IMR-90 (cell line): ENCODE data around the gene PITRM1. TPM values are rescaled to one million over a fixed set of nuclear protein-coding genes. Genes with fewer than 3 reads are reported as not detected.

Experiments used
- ATAC-seq: fragments of 200-7000 bp; cut with Tn5 transposase; 2 replicates; pipeline ENCODE4 v1.9.1; 2020; ENCODE audit warnings: low read depth, mild to moderate bottlenecking, moderate library complexity
- BruUV-seq: library from RNA; stranded (reverse); fragments of 400-500 nt; replicated peaks from 2 replicates; lab custom pipeline; 2021; lab: Mats Ljungman, UMichigan
- CTCF ChIA-PET: fragments of 300-600 bp; formaldehyde crosslinking; extraction: SDS; loops from one replicate; lab custom pipeline; 2021; ENCODE audit warnings: antibody characterized with exemption; lab: Yijun Ruan, JAX
- POLR2A ChIA-PET: fragments of 300-600 bp; sonication (Branson Sonifier 250); formaldehyde crosslinking; loops from one replicate; lab custom pipeline; 2022; ENCODE audit warnings: antibody characterized with exemption; ENCODE audit not compliant: unreplicated experiment; lab: Charles Lee
- DNase-seq: peaks from one replicate; pipeline ENCODE4 v3.0.0; 2013
- H2AFZ ChIP-seq: replicated peaks from 2 replicates; pipeline ENCODE3; 2013; ENCODE audit warnings: low read length, mild to moderate bottlenecking; ENCODE audit not compliant: poor library complexity
- H2AK5ac ChIP-seq: 2 replicates; pipeline ENCODE4 v1.6.1; 2013; ENCODE audit warnings: low read depth, low read length, inconsistent platforms
- H2AK9ac ChIP-seq: replicated peaks from 2 replicates; pipeline ENCODE3; 2013; ENCODE audit warnings: mild to moderate bottlenecking, low read depth, low read length, moderate library complexity; ENCODE audit not compliant: poor library complexity
- H2BK120ac ChIP-seq: 2 replicates; pipeline ENCODE4 v1.6.1; 2013; ENCODE audit warnings: low read depth, low read length, inconsistent platforms
- H2BK15ac ChIP-seq: 3 replicates; pipeline ENCODE4 v1.6.1; 2013; ENCODE audit warnings: low read depth, low read length, inconsistent platforms
- H2BK20ac ChIP-seq: 2 replicates; pipeline ENCODE4 v1.6.1; 2013; ENCODE audit warnings: low read depth, mild to moderate bottlenecking, inconsistent platforms, low read length, moderate library complexity
- H2BK5ac ChIP-seq: 2 replicates; pipeline ENCODE4 v1.6.1; 2013; ENCODE audit warnings: mild to moderate bottlenecking, low read depth, low read length, inconsistent platforms; ENCODE audit not compliant: poor library complexity, severe bottlenecking
- H3K14ac ChIP-seq: replicated peaks from 2 replicates; pipeline ENCODE4 v1.6.1; 2013; ENCODE audit warnings: low read depth, low read length, inconsistent platforms
- H3K18ac ChIP-seq: 2 replicates; pipeline ENCODE4 v1.6.1; 2013; ENCODE audit warnings: low read depth, low read length, control low read depth
- H3K23ac ChIP-seq: 2 replicates; pipeline ENCODE4 v1.6.1; 2013; ENCODE audit warnings: low read depth, low read length, inconsistent platforms
- H3K27ac ChIP-seq: 2 replicates; pipeline ENCODE4 v1.5.1; 2013; ENCODE audit warnings: mild to moderate bottlenecking, control low read depth, low read length; ENCODE audit not compliant: insufficient read depth
- H3K27me3 ChIP-seq: 2 replicates; pipeline ENCODE4 v1.6.1; 2013; ENCODE audit warnings: low read length; ENCODE audit not compliant: control insufficient read depth, insufficient read depth
- H3K36me3 ChIP-seq: 2 replicates; pipeline ENCODE4 v1.6.1; 2013; ENCODE audit warnings: low read length, mixed read lengths; ENCODE audit not compliant: control insufficient read depth, insufficient read depth
- H3K4ac ChIP-seq: 2 replicates; pipeline ENCODE4 v1.6.1; 2013; ENCODE audit warnings: low read depth, low read length, inconsistent platforms
- H3K4me1 ChIP-seq: 2 replicates; pipeline ENCODE4 v1.6.1; 2013; ENCODE audit warnings: low read length, mixed read lengths; ENCODE audit not compliant: control insufficient read depth, insufficient read depth
- H3K4me2 ChIP-seq: 2 replicates; pipeline ENCODE4 v1.6.1; 2013; ENCODE audit warnings: low read depth, mild to moderate bottlenecking, control low read depth, low read length, moderate library complexity
- H3K4me3 ChIP-seq: 2 replicates; pipeline ENCODE4 v1.5.1; 2013; ENCODE audit warnings: low read depth, mild to moderate bottlenecking, control low read depth, low read length, moderate library complexity; ENCODE audit not compliant: insufficient read depth
- H3K56ac ChIP-seq: 2 replicates; pipeline ENCODE4 v1.6.1; 2013; ENCODE audit warnings: low read length, inconsistent platforms; ENCODE audit not compliant: insufficient read depth; ENCODE audit errors: extremely low read depth
- H3K79me1 ChIP-seq, 2 experiments: 2 replicates each; pipeline ENCODE4 v1.6.1; 2013; ENCODE audit warnings: low read length in 2 of 2, inconsistent platforms in 1 of 2, low read depth in 1 of 2
- H3K9ac ChIP-seq: 2 replicates; pipeline ENCODE4 v1.6.1; 2013; ENCODE audit warnings: low read depth, low read length, control low read depth
- H3K9me1 ChIP-seq: 2 replicates; pipeline ENCODE4 v1.6.1; 2013; ENCODE audit warnings: low read length, inconsistent platforms; ENCODE audit not compliant: insufficient read depth
- H3K9me3 ChIP-seq: 2 replicates; pipeline ENCODE4 v1.6.1; 2013; ENCODE audit warnings: low read length; ENCODE audit not compliant: control insufficient read depth, insufficient read depth
- H4K20me1 ChIP-seq: 2 replicates; pipeline ENCODE4 v1.6.1; 2013; ENCODE audit warnings: low read length, inconsistent platforms; ENCODE audit not compliant: insufficient read depth
- H4K5ac ChIP-seq: 2 replicates; pipeline ENCODE4 v1.6.1; 2013; ENCODE audit warnings: mild to moderate bottlenecking, low read depth, low read length, control low read depth
- H4K8ac ChIP-seq, 2 experiments: 2 replicates each; pipeline ENCODE4 v1.6.1; 2013; ENCODE audit warnings: low read depth in 2 of 2, low read length in 2 of 2, control low read depth in 1 of 2, inconsistent platforms in 1 of 2
- H4K91ac ChIP-seq: 2 replicates; pipeline ENCODE4 v1.6.1; 2013; ENCODE audit warnings: low read depth, low read length, inconsistent platforms; ENCODE audit not compliant: insufficient read depth
- BHLHE40 ChIP-seq: fragments of 150-350 bp; IDR thresholded peaks from 2 replicates; pipeline ENCODE4 v1.6.1; 2016; ENCODE audit warnings: mild to moderate bottlenecking, low read depth, low read length
- CEBPB ChIP-seq: IDR thresholded peaks from 2 replicates; pipeline ENCODE4 v1.6.1; 2012; ENCODE audit warnings: low read depth, low read length, improper control_type of control experiment
- CHD1 ChIP-seq: IDR thresholded peaks from 2 replicates; pipeline ENCODE4 v1.6.1; 2012; ENCODE audit warnings: low read depth, low read length, improper control_type of control experiment
- FOS ChIP-seq: fragments of 150-350 bp; IDR thresholded peaks from 2 replicates; pipeline ENCODE4 v1.6.1; 2016; ENCODE audit warnings: low read depth, low read length
- MAFK ChIP-seq: IDR thresholded peaks from 2 replicates; pipeline ENCODE4 v1.6.1; 2012; ENCODE audit warnings: low read depth, low read length, improper control_type of control experiment
- MAZ ChIP-seq: IDR thresholded peaks from 2 replicates; pipeline ENCODE4 v1.6.1; 2012; ENCODE audit warnings: low read depth, mild to moderate bottlenecking, low read length, improper control_type of control experiment, moderate library complexity, borderline replicate concordance
- MXI1 ChIP-seq: IDR thresholded peaks from 2 replicates; pipeline ENCODE4 v1.6.1; 2012; ENCODE audit warnings: low read depth, mild to moderate bottlenecking, low read length, moderate library complexity, borderline replicate concordance
- NFE2L2 ChIP-seq: fragments of 150-350 bp; IDR thresholded peaks from 2 replicates; pipeline ENCODE4 v1.6.1; 2016; ENCODE audit warnings: low read depth, mild to moderate bottlenecking, low read length
- POLR2A ChIP-seq: IDR thresholded peaks from 2 replicates; pipeline ENCODE4 v1.6.1; 2012; ENCODE audit warnings: mild to moderate bottlenecking, low read depth, low read length
- RAD21 ChIP-seq: IDR thresholded peaks from 2 replicates; pipeline ENCODE4 v1.6.1; 2012; ENCODE audit warnings: low read length, improper control_type of control experiment
- RCOR1 ChIP-seq: IDR thresholded peaks from 2 replicates; pipeline ENCODE4 v1.6.1; 2012; ENCODE audit warnings: mild to moderate bottlenecking, low read length, improper control_type of control experiment; ENCODE audit not compliant: insufficient replicate concordance
- RFX5 ChIP-seq: IDR thresholded peaks from 2 replicates; pipeline ENCODE4 v1.8.0; 2012; ENCODE audit warnings: low read depth, mild to moderate bottlenecking, low read length, moderate library complexity
- SMC3 ChIP-seq: fragments of 150-350 bp; IDR thresholded peaks from 2 replicates; pipeline ENCODE4 v1.6.1; 2016; ENCODE audit warnings: low read depth, mild to moderate bottlenecking, antibody characterized with exemption, low read length, moderate library complexity
- WGBS, 2 experiments: methylation state at CpG; one replicate each; pipeline versions ENCODE4 v1.1.5 to v1.1.7; 2013; ENCODE audit warnings: missing lambda C conversion rate in 2 of 2; ENCODE audit not compliant: insufficient read length in 1 of 2; ENCODE audit errors: extremely low coverage in 2 of 2; 5-methylcytosine and 5-hydroxymethylcytosine counted together
- dilution Hi-C: fragments of 300-500 bp; cut with HindIII; formaldehyde crosslinking; loops from one replicate; pipeline ENCODE4 v1.14.3; 2018; ENCODE audit warnings: low sequenced_read_pairs; ENCODE audit not compliant: unreplicated experiment
- in situ Hi-C: fragments of 300-500 bp; cut with MboI; formaldehyde crosslinking; loops from 3 replicates; pipeline ENCODE4 v1.14.3; 2019; ENCODE audit warnings: low sequenced_read_pairs, inconsistent platforms, mixed read lengths
- intact Hi-C: fragments of 100-400 bp; cut with micrococcal nuclease; formaldehyde crosslinking; loops from 2 replicates; pipeline ENCODE4 v1.10.0; 2022
- polyA plus RNA-seq, 3 experiments: library from polyadenylated mRNA; depleted of rRNA; stranded (reverse); fragments of >200 nt; gene quantifications; 2 replicates each; pipeline ENCODE4 v1.2.3, GENCODE V29; 2012; ENCODE audit warnings: low replicate concordance in 1 of 3
- total RNA-seq: library from RNA; depleted of rRNA; stranded (reverse); fragments of >200 nt; gene quantifications from 2 replicates; pipeline ENCODE4 v1.2.3, GENCODE V29; 2012
- TF ChIP-seq, protein P1 (sequence below): fragments of 150-350 bp; IDR thresholded peaks from 2 replicates; pipeline ENCODE4 v1.6.1; 2016; ENCODE audit warnings: low read depth, mild to moderate bottlenecking, low read length, moderate library complexity, borderline replicate concordance
- TF ChIP-seq, protein P2 (sequence below): conservative IDR thresholded peaks from 2 replicates; pipeline ENCODE4 v1.5.1; 2012; ENCODE audit warnings: mild to moderate bottlenecking, low read depth, low read length, improper control_type of control experiment
- TF ChIP-seq, protein P3 (sequence below): fragments of 150-350 bp; IDR thresholded peaks from 2 replicates; pipeline ENCODE4 v1.6.1; 2017; ENCODE audit warnings: mild to moderate bottlenecking, antibody characterized with exemption, low read length, low read depth

PITRM1 gene
- total and polyA plus RNA-seq, 2 of the 4 experiments (the other 2 are of a cell fraction), result 97.1 to 124 TPM

DNA sequence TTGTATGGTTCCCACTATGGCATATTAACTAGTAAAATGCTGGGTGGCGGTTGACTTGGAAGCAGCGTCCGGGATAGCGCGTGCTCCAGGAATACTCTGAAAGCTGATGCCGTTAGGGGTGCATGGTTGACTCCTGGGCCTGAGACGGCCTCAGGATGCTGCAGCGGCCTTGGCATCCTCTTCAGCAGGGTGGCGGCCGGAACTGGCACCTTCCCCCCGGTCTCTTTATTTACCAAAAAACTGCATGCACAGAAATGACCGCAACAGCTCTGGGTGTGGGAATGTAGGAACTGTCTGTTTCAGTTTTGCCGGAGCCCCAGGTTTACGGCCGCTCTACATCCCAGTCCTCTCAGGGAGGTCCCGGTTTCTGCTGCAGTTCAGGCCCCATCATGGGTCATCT, 76.4 kb downstream of the PITRM1 start:
- peak overlapping the region; percentile 85 for H4K5ac ChIP-seq
- peaks cover 35% of the 10 kb centered on the region for H3K36me3 ChIP-seq
- in situ Hi-C loops (no loop called here), intact Hi-C loops (no loop called here), dilution Hi-C loops (no loop called here)
- H3K4ac ChIP-seq, result peak overlapping the region; percentile 97
- peak overlapping the region; percentile 98 for H2BK5ac ChIP-seq
- H3K56ac ChIP-seq, result peak overlapping the region; percentile 75
- peak overlapping the region; percentile 91 for H2BK20ac ChIP-seq
- peaks cover 49% of the 10 kb centered on the region for H3K4me1 ChIP-seq
- H3K9me3 ChIP-seq, result no peaks in the 10 kb centered on the region
- peaks cover 42 to 79% of the 10 kb centered on the region in 2 experiments for H3K79me1 ChIP-seq
- peak overlapping the region; percentile 97 for H2BK120ac ChIP-seq
- H3K4me2 ChIP-seq, result peak overlapping the region; percentile 55
- DNase-seq (no peak), ATAC-seq (no peak)
- CTCF ChIA-PET, result no interaction called here
- H4K20me1 ChIP-seq, result peaks cover 26% of the 10 kb centered on the region
- peak overlapping the region; percentile 54 for H2AFZ ChIP-seq
- H3K9me1 ChIP-seq, result peaks cover 43% of the 10 kb centered on the region
- H3K9ac ChIP-seq, result peak overlapping the region; percentile 61; the same call in 1 of the 2 replicates
- no TSS peak for BruUV-seq
- no peaks in the 10 kb centered on the region for H3K27me3 ChIP-seq
- H4K91ac ChIP-seq, result peak overlapping the region; percentile 98
- peak overlapping the region; percentile 73; the same call in 2 of the 3 replicates for H2BK15ac ChIP-seq
- no peak overlapping the region for H3K4me3 ChIP-seq
- H3K27ac ChIP-seq, result peak overlapping the region; percentile 98
- H2AK5ac ChIP-seq, result peak overlapping the region; percentile 93
- H2AK9ac ChIP-seq, result peak overlapping the region; percentile 77
- peak overlapping the region; percentile 93 for H3K14ac ChIP-seq
- TF ChIP-seq POLR2A (no peak), RCOR1 (no peak), FOS (no peak), RFX5 (no peak), MAFK (no peak), MAZ (no peak), MXI1 (no peak), SMC3 (no peak), CHD1 (no peak), CEBPB (no peak), NFE2L2 (no peak), RAD21 (no peak), BHLHE40 (no peak)
- TF ChIP-seq, protein P1, sequence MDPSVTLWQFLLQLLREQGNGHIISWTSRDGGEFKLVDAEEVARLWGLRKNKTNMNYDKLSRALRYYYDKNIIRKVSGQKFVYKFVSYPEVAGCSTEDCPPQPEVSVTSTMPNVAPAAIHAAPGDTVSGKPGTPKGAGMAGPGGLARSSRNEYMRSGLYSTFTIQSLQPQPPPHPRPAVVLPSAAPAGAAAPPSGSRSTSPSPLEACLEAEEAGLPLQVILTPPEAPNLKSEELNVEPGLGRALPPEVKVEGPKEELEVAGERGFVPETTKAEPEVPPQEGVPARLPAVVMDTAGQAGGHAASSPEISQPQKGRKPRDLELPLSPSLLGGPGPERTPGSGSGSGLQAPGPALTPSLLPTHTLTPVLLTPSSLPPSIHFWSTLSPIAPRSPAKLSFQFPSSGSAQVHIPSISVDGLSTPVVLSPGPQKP, result no peak
- TF ChIP-seq, protein P2, sequence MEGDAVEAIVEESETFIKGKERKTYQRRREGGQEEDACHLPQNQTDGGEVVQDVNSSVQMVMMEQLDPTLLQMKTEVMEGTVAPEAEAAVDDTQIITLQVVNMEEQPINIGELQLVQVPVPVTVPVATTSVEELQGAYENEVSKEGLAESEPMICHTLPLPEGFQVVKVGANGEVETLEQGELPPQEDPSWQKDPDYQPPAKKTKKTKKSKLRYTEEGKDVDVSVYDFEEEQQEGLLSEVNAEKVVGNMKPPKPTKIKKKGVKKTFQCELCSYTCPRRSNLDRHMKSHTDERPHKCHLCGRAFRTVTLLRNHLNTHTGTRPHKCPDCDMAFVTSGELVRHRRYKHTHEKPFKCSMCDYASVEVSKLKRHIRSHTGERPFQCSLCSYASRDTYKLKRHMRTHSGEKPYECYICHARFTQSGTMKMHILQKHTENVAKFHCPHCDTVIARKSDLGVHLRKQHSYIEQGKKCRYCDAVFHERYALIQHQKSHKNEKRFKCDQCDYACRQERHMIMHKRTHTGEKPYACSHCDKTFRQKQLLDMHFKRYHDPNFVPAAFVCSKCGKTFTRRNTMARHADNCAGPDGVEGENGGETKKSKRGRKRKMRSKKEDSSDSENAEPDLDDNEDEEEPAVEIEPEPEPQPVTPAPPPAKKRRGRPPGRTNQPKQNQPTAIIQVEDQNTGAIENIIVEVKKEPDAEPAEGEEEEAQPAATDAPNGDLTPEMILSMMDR, result no peak
- TF ChIP-seq, protein P3, sequence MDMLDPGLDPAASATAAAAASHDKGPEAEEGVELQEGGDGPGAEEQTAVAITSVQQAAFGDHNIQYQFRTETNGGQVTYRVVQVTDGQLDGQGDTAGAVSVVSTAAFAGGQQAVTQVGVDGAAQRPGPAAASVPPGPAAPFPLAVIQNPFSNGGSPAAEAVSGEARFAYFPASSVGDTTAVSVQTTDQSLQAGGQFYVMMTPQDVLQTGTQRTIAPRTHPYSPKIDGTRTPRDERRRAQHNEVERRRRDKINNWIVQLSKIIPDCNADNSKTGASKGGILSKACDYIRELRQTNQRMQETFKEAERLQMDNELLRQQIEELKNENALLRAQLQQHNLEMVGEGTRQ, result no peak
- H4K8ac ChIP-seq, result peak overlapping the region; percentile 52 to 71
- POLR2A ChIA-PET, result no interaction called here
- 38% methylated on average over 2 of the region's 16 CpGs; no CpG with 5 or more reads in 1 of the 2 experiments for WGBS, 2 experiments
- peak overlapping the region; percentile 91 for H3K18ac ChIP-seq
- peak overlapping the region; percentile 63; the same call in 1 of the 2 replicates for H3K23ac ChIP-seq
